CD4-positive, alpha-beta T cell treated with Interleukin-6 at 100 ng/mL for 8 hours (primary cell): ENCODE results near the gene ROBO2.

ENCODE experiments used
- DNase-seq: peaks from one replicate; pipeline ENCODE4 v3.0.0-alpha.2; 2020; ENCODE audit warnings: mixed read lengths, low spot score

ROBO2 gene

DNA sequence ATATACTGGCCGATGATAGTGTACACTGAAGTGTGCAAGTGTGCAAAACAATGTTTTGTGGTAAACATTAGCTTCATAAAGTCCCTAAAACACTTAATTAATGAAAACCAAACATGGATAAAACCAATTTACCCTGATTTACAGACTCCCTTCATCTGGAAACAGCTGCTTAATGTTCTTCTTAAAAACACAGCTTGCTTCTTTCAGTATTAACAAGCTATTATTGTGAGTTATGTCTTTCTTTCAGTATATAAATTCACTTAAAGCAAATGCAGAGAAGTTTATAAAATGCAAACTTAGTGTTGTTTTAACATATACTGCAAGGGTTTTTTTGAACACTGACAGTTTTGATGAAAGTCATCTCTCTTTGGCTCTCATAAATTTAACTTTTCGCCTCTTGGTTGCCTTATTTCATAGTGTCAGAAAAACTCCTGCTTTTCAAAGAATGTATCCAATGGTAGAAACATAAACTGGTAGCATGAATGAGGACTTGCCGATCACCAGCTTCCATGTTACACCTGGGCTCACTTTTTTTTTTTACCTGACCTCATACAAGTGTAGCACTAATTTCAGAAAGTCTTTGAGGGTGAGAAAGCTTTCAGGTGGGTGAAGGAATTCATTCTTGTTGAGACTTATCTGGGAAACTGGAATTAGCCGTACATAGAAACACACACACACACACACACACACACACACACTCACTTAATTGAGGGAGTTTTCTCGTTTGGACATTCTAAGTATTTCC, 532.2 kb downstream of the ROBO2 start:
- no peak for DNase-seq

DNA sequence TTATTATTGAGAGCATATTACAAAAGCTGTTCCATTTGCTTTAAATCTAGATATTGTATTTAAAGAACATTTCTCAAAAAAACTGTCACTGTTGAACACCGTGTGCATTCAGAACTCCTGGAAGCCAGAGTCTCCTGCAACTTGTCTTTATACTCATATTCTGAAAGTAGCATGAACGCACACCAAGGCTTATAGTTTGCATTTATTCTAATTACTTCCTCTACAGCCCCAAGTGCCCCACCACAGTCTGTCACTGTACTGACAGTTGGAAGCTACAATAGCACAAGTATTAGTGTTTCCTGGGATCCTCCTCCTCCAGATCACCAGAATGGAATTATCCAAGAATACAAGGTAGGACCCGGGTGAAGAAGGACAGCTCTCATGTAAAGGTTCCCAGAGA, 537.4 kb downstream of the ROBO2 start:
- no peak for DNase-seq

DNA sequence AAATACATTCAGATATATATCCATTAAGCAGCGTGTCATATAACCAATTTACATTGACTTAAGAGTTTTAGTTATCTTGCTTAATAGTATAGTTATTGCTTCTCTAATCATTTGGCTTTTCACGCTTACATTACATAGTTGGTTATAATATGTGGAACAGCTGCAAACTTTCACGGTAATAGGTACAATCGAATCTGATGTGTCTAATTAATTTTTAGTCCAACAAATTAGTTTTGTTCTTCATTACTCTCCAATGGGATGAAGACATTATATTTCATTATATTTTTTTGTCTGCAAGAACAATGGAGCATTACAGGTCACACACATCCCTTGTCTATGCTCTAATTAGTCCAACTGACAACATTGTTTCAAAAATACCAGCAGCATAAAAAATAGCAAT, 546.3 kb downstream of the ROBO2 start:
- no peak for DNase-seq

DNA sequence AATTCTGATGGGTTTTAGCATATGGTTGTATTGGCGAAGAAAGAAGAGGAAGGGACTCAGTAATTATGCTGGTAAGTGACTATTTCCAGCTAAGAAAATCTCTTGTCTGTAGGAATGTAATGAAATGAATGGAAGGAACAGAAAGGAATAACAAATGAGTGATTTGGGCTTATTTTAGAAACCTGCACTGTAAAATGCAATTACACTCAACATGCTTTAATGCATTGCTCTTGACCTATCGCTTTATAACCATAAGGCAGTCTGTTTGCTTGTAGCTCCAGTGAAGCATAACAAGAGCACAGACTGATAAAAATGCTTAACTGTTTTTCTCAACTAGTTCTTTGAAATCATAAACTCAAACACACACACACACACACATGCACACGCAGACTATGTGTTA, 549.0 kb downstream of the ROBO2 start:
- DNase-seq: no peak

DNA sequence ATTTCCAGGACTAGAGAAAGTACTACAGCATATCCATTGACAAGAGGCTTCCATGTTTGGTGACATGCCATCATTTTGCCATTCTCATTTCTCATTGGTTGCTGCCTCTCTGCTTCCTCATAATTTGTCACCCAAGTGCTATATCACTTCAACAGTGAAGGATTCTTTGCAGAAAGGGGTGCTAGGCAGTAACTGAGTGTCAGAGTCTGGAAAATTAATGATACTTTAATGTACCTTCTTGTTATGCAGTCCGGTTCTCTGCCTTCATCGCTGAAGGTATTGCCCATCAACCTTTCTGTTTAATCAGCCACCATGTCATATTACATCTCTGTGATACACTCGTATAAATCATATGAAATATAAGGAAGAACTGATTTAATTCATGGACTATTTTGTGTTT, 550.3 kb downstream of the ROBO2 start:
- no peak for DNase-seq

DNA sequence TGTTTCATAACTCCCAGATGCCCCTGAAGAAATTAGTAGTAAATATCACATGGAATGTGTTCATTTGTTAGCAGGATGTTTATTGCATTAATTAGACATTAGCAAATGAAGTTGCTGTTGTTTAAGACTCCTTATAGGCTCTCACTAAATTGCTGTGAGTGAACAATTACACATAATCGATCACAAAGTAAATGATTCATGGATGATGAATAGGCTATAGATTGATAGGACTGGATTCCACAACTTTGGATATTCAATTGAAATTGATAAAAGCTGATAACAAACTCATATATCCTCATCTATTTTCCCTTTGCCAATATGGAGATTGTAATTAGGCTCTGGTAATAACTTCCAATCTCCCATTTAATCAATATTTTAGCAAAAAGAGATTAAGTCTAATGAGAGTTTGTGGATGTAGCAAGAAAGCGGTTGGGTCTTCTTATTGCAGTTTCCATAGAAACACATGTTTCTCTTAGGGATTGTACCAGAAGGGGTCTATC, 555.5 kb downstream of the ROBO2 start:
- DNase-seq: no peak

DNA sequence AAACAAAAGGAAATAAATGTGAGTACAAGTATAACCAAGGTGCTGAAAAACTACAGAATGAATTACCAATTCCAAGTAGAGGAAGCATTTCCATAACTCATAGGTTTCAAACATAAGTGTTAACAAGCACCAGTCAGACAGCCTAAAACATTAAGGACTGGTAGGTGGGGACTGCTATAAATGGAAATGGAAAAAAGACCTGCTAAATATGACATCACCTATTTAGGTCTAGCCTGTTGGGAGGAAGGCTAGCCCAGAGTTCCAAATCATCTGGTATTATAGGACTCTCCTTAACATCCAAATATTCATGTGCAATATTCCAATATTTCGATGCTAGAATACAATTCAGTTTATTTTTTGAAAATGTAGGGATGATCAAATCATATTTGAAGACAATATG, 560.0 kb downstream of the ROBO2 start:
- no peak for DNase-seq

DNA sequence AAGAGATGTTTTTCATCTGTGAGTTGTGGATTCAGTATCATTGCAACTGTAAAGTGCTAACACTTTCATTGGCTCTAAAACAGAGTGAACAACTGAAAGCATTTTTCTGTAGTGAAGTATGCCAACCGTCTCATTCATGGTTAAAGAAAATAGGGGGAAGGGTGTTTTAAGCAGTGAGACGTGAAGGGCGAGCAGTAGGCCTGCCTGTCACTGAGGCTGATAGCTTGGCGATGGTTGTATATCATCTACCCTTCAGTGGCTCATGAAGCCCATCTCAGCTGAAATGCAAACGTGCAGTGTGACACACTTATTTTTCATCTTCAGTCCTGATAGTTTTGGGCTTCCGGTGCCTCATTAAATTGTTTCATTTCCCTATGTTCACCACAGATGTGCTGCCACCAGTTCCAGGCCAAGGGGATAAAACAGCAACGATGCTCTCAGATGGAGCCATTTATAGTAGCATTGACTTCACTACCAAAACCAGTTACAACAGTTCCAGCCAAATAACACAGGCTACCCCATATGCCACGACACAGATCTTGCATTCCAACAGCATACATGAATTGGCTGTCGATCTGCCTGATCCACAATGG, 562.0 kb downstream of the ROBO2 start:
- no peak for DNase-seq

DNA sequence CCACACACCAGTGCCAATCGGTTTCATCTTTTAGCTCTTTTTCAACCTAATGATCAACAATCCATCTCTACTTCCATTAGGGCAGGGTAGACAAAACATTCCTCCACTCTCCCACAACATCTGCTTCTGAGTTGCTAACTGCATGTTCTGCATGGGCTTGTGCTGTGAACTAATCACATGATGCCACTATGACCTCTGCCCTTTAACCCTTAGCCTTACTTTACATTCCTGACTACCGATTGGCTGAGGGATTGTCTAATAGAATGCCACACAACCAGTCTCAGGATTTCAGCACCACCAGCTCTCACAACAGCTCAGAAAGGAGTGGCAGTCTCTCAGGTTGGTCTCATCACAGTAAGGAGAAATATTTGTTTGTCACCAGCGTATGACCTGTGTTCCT, 562.8 kb downstream of the ROBO2 start:
- DNase-seq: no peak

DNA sequence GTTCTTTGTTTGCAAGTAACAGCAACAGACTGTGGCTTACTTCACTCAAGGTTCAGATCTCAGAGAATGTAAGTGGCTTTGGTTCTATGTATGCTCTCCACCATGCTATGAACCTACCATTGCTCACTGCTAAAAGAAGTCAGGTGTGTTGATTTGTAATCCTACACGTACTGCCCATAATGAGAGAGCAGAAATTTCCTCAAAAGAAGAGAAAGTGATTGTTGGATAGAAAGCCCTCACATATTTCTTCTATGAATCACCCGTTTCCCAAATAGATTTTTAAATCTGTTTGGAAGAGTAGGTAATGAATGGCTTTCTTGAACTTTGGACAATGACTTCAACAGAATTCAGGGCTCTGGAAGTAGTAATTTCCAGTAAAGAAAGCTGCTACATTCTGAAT, 565.4 kb downstream of the ROBO2 start:
- DNase-seq: no peak

DNA sequence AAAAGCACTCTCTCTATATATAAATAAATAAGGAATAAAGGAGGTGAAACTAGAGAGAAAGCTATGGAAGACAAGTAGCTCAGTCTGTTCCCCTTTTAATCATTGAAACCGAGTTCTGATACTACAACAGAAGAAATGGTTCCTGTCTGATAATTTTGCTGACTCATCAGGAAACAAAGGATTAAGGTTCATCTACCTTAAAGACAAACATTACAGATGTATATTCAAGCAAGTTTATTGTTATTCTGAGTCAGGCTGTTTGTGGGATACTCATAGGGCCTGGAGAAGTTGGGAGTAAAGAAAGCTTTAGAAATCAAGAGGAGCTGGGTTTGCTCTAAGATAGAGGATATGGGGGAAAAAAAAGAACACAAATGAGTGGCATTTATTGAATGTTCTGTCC, 566.0 kb downstream of the ROBO2 start:
- DNase-seq: no peak

DNA sequence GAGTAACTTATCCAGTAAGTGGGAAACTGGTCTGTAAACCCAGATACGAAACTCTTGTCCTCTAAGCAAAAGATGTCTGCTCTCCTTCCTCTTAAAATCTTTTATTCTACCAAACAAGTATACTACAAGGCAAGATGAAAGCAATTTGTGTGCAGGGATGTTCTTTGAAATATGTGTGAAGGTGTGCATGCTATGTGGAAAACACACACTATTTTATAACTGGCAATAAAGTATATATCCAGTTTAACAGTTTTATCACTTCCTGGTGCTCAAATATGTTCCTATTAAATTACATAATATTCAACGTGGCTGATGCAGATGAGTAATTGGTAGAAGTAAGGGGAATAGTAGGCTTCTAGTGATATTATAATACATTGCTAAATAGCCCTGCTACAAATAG, 566.5 kb downstream of the ROBO2 start:
- no peak for DNase-seq

DNA sequence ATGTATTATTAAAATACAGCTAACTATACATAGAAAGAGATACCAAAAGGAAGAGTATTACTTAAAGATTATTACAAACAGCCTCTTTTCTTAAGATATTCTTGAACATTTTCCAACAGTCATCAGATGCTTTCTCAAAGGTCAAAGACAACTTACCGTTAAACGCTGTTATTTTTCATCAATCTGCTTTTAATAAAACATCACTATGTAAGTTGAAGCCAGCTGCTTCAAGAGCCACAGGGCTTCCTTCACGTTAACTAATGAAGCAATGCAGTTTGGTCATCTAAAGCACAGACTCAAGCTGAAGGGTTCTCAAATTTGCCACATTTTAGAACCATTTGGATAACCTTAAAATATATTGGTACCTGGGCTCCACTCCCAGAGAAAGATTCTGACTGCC, 578.8 kb downstream of the ROBO2 start:
- DNase-seq: no peak

DNA sequence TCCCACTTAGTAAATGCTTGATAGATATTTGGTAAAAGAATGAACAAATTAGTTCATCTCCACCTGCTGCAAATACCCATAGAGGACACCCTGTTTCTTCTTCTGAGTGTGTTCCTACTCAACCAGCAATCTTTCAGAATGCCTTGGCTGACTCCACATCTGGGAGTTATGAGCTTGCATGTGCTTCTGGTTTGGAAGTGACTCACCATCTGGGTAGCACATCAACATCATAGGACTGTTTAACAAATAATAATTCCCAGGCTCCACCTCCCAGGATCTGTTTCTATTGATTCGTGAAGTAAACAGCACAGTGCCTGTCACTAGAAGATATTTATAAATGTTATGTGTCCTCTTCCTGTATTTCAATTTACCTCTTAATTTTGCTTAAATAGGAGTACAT, 580.1 kb downstream of the ROBO2 start:
- no peak for DNase-seq

DNA sequence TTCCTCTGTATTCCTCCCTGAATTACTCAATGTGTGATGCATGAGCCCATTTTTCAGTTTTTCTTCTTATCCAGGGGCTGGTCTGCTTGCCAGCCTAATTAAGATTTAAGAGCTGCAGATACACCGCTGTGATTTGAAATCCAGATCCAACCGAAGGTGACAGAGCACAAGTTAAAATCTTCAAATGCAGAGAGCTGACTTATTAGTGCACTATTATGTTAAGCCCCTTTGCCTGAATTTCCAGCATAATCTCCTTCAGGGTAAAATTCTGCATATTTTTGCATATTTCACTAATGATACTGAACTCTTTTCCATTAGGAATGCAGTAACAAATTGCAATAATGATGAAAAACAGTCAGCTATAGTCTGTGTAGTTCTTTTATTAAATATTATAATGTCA, 583.6 kb downstream of the ROBO2 start:
- no peak for DNase-seq

DNA sequence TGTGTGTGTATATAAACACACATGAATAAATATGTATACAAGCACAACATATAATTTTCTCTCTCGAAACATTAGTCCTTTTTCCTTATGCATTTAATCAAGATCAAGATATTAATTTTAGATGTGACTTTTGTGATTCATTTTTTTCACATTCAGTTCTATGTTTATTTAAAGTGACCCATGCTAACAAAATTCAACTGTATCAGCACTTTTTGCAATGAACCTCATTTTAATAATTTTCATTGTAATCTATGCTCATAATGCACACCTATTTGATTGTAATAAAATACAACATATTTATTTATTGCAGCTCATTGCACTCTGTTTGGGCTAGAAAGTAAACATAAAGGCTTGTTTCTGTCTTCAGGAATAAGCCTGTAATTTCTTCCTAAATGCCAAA, 586.3 kb downstream of the ROBO2 start:
- no peak for DNase-seq

DNA sequence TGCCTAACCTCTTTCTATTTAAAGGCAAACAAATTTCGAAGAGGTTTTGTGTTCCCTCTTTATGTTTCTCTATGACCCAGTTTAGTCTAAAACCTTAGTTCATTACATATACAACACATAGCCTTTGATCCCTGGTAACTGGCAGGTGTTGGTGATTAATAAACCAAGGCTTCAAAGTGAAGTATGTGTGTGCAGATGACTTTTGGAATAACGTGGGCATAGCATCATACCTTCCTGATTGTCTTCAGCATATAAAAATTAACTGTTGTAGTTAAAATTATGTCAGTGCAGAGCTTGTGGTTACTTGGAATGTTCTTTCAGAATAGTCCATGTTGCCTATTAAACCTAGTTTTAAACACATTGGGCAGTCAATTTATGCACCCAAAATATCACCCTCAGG, 608.3 kb downstream of the ROBO2 start:
- no peak for DNase-seq

DNA sequence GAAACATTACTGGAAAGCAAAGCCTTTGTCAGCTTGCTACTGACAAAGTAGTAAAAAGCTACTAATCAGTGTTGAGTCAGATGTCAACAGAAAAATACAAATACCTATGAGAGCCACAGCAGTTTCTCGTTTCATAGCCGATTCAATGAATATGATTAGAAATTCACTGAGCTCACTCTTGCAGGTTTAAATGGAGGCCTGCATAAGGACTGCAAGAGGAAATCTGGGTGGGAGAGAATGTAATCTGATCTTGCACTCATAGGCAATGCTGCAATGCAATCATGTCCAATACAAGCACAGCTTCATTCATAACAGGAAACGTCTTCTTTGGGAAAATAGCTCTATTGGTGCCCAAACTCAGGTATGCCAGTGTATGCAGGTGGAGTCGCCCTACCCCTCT, 608.8 kb downstream of the ROBO2 start:
- no peak for DNase-seq

DNA sequence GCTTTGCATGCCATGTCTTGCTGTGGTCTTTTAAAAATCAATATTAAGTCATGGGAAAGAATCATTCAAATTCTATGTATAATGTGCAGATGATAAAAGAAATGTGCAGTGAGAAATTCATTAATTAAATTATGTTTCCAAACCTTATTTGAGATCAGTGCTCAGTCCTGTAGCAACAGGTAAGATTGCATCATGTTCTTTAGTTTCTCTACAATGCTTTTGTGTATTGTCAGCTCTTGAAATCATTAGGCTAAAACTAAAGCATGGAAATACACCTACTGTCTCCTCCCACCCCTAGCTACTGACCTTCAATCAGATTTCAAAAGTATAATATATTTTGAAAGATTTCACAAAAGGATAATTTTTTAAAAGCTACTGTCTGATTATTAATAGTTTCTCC, 612.7 kb downstream of the ROBO2 start:
- DNase-seq: no peak

DNA sequence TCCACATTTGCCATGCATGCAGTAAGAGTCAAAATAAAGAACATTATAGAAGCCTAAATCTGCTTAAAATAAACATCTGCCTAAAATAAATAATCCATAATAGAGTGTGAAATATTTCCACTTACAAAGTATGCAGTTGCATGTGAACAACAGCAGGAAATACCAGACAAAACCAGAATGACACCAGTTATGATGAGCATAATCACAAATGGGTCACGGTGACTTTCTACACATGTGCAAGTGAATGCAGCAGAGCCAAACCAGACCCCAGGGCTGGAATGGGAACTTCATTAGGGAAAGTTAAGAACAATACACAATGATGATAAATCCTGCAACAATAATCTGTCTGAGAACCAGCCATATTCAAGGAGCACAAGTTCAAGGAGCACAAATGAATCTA, 615.5 kb downstream of the ROBO2 start:
- DNase-seq: no peak

DNA sequence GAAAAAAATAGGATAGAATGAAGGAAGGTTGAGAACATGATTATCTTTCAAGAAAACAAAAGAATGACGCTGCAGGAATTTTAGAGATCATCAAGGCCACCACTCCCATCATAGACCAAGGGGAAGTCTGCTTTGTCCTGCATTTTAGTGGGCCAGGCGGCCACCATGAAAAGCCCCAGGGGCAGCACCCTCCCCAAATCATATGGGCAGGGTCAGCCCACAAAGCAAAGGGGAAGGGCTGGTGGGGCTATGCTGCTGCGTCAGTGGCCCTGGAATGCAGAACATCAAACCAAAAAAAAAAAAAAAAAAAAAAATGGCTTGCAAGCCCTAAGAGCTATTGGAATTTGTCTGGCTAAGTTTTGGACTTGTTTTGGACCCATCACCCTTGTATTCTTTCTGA, 620.8 kb downstream of the ROBO2 start:
- DNase-seq: no peak

DNA sequence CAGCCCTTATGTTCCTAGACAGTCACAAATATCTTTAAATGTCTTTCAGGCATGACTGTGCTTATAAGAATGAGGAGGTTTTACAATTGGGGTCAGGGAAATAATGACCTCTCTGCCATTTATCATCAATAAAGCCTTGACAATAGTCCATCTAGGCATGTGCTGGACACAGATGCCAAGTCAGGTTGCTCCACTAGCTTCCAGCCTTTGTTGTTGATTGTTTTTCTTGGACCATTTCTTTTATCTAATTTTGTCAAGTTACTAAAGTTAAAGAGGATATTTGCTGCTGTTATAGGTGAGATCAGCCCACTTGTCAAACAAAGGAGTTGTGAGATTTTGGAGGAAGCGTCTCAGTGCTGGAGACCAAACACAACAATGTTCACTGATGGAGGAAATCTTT, 628.0 kb downstream of the ROBO2 start:
- no peak for DNase-seq

DNA sequence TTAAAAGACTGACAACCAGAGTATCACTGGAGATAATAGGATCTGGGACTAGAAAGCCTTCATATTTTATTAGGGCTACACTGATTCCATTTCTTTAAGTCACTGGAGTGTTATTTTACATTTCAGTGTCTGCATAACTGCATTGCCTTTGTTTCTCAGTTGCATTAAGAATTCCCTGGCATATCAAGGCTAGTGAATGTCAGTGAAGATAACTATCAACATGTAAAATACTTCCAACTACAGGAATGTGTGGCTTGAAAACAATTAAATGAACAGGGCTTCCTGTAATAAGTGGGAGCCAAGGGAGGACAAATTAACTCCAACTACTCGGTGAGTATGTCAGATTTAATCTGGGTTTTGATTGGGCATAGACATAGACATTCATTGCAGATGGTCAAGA, 628.5 kb downstream of the ROBO2 start:
- DNase-seq: no peak

DNA sequence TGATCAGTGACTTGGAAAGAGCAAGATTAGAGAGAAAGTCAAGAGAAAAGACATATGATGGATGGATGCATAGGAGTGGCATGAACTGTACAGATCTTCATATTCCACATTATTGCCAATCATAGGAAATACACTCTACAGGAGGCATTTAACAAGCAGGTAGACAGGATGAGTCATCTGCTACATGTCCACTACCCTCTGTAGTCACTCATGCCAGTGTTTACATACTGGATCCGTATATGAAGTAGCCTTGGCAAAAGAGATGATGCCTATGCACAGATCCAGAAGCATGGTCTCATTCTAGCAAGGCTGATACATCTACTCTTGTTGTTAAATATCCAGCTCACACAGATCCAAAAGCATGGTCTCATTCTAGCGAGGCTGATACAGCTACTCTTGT, 632.1 kb downstream of the ROBO2 start:
- DNase-seq: no peak
